NCI-H1694 treated with DMSO at 0.1 percent for 48 hours (cell line): ENCODE measurements around the gene HECTD3.
"Not testable (repeated sequence)": the region's sequence is repeated elsewhere in the genome, so short reads cannot be mapped to it uniquely, and the experiment has no call there.

Experiments
- DNase-seq: peaks from one replicate; lab custom pipeline; 2025; lab: John Stamatoyannopoulos, UW

Gene HECTD3

DNA sequence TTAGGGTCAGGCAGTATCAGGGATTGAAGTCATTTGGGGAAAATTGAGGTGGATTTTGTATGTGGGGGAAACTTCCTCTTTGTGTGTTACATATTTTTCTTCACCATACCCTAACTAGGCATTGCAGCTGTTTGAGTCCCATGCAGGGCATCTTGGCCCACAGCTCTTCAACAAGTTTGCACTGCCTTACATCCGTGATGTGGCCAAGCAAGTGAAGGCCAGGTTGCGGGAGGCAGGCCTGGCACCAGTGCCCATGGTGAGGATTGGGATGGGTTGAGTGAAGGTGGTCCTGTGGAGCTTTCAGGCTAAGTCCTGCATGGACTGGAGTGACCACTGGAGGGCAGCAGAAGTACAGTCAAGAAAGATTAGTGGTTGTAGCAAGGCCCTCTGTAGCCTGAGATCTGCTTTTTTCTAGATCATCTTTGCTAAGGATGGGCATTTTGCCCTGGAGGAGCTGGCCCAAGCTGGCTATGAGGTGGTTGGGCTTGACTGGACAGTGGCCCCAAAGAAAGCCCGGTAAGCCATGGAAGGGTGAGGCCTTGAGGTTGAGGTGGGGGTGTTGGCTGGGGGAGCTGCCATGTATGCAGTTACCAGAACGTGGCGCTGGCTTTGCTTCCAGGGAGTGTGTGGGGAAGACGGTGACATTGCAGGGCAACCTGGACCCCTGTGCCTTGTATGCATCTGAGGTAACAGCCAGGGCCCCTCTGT, 3.4 kb upstream of the HECTD3 start:
- peak; percentile 76 for DNase-seq

DNA sequence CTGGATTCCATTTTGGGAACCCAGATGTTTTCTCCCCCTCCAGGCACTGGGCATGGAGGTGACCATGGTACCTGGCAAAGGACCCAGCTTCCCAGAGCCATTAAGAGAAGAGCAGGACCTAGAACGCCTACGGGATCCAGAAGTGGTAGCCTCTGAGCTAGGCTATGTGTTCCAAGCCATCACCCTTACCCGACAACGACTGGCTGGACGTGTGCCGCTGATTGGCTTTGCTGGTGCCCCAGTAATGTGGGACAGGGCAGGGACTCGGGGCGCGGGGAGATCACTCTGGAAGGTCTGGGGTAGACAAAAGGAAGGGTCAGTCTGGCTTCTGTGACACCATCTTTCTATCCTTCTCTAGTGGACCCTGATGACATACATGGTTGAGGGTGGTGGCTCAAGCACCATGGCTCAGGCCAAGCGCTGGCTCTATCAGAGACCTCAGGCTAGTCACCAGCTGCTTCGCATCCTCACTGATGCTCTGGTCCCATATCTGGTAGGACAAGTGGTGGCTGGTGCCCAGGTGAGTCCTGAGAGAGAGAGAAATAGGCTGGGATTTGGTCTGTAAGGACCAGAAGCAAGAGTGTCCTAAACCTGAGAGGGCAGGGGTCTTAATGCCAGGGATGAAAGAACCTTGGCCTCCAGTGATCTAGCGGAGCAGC, 2.6 kb upstream of the HECTD3 start:
- no peak for DNase-seq

DNA sequence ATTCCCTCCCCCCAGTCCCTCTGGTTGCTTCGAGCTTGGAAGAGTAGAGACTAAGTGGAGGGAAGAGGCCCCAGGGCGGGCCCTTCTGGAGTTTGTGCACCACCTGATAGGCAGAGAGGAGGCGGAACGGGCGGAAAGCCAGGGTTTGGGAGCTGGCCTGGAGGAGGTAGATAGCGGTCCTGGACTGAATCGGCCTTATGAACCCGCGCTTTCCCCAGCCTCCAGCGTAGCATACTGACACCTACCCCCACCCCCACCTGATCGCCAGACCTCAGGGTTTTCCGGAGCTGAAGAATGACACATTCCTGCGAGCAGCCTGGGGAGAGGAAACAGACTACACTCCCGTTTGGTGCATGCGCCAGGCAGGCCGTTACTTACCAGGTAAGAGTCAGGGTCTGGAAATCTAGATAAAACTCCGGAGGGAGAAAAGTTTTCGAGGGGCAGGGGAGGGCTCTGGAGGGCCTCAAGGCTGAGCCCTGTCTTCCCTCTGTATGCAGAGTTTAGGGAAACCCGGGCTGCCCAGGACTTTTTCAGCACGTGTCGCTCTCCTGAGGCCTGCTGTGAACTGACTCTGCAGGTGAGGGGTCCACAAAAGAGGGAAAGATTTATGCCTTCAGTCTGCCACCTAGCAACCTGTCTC, 1.6 kb upstream of the HECTD3 start:
- no peak for DNase-seq

DNA sequence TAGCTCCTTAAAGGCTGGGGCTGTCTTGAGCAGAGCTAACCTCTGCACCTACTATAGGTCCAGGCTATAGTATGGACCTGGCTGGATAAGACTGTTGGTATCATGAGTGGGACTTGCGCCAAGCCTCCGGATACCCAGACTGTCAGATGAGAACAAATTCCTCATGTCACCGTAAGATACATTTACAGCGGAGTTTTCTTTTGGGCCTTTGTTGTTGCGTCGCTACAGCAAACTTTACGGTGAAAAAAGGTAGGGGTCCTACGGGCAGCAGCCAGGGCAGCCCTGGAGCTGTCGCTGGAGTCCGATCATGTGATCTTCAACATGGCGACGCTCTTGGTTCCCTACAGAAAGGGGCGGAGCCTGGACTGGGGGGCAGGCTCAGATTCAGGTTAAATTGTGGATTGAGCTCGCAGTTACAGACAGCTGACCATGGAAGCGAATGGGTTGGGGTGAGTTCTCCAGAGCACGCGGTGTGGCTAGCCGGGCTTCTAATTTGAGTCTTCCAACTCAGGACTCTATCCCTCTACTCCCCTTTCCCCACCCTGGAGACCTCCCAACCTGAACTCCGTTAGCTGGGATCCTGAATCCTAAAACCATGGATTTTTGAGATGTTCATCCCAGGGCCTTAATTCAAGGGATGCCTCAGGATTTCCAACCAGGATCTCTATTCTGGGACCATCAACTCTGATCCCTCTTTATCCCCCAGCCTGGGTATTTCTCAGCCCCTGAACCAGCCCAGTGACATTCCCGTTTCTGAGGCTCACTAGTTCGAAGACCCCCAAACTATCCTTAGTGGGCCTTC, 914 bp upstream of the HECTD3 start, which contains the start of gene UROD:
TSS of gene UROD (plus strand) at position 418 of the 802 bp plus-strand sequence. CDS start at position 430, 12 bp downstream.
- peak; percentile 96 for DNase-seq

- DNase-seq = peak; percentile 7
Measured at GRCh38 chr1:45009956-45010854, 919 bp downstream of the HECTD3 start.

DNA sequence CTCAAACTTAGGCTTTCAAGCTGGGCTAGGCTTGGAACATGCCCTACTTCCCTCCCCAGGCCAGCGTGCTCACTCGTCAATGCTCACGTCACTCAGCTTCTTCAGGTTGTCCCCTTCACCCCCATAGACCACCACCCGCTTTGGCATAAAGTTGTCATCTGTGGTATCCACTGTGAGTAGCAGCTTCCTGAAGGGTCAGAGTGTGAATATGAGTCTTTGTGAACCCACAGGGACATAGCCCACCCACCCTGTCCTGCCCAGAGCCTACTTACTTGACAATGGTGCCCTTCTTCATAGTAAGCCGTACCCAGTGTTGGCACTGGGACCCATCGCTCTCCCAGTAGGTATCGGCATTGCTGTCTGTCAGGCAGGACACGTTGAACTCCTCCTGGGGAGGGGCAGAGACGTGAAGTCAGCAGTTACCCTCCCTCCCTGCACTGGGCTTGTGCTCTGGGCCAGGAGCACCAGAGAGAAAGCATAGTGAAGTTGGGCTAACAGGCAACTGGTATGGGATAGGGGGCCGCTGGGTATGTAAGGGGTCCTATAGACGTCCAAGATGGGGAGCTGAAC, 1.7 kb downstream of the HECTD3 start:
- no peak for DNase-seq

DNA sequence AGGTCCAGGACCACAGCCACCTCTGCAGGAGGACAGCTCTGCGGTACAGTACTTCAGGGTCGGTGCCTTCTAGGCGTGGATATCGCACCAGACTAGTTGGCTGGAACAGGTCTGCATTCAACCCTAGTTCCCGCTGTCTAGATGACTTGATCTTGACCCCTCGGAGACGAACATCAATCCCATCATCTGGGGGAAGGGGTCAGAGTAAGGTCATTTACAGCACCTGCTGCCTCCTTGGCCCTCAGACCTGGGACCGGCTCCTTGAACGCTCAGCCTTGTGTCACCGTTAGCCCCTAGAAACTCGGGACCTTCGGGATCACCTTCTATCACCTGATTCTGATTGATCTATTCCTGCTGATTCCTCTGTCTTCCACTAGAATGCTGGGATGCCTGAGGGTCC, 2.6 kb downstream of the HECTD3 start:
- no peak for DNase-seq

DNA sequence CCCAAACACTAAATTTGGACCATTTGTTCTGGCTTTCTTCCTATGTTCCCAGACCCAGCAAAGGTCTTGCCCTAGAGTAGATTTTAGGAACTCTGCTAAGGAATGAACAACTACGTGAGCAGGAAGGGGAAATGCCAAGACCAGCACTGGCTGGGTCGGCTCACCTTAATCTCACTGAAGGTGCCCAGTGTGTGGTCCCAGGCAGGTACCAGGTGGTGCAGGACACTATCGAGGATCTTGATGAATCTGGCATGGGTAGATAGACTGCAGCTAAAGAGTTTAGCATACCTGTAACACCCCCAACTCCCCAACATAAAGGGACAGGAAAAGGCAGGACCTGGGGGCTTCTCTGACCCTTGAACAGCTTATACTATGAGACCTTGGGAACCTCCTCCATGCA, 3.0 kb downstream of the HECTD3 start:
- no peak for DNase-seq

DNA sequence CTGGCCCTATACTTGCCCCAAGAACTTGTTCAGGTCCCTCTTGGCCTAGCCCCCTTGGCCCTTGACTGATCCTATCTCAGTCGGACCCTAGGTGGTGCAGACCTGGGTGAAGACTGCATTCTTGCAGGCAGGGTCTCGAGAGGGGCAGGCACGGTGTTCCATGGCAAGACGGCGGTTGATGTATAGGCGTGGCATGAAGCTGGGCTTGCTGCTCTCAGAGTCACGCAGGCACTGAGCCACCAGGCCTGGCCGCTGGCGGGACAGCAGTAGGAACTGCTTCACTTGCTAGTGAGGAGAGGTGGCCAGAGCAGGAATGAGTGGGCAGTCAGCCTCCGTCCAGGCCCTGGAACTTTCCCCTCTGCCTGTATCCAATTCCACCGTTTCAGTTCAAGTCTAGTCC, 3.8 kb downstream of the HECTD3 start:
- DNase-seq = no peak

- no peak for DNase-seq
Measured at GRCh38 chr1:45005761-45006160, 5.4 kb downstream of the HECTD3 start.

- DNase-seq = no peak
Measured at GRCh38 chr1:45004281-45004920, 6.7 kb downstream of the HECTD3 start.

GRCh38 chr1:45003741-45004140, 7.4 kb downstream of the HECTD3 start:
- no peak for DNase-seq

- no peak for DNase-seq
Measured at GRCh38 chr1:45002650-45003645, 8.2 kb downstream of the HECTD3 start.

DNA sequence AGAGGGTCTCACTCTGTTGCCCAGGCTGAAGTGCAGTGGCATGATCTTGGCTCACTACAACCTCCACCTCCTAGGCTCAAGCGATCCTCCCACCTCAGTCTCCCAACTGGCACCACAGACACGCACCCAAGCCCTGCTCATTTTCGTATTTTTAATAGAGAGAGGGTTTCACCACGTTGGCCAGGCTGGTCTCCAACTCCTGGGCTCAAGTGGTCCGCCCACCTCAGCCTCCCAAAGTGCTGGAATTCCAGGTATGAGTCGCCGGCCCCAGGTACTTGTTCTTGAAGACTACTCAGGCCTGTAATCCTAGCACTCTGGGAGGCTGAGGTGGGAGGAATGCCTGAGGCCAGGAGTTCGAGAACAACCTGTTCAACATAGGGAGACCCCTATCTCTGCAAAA, 9.5 kb downstream of the HECTD3 start:
- DNase-seq = not testable (repeated sequence)

- no peak for DNase-seq
Measured at GRCh38 chr1:45001011-45001481, 10.1 kb downstream of the HECTD3 start.

- no peak for DNase-seq
Measured at GRCh38 chr1:44999232-44999631, 11.9 kb downstream of the HECTD3 start.

- no peak for DNase-seq
Measured at GRCh38 chr1:44995467-44996238, 15.5 kb downstream of the HECTD3 start.

GRCh38 chr1:44994309-44994898, 16.7 kb downstream of the HECTD3 start:
- no peak for DNase-seq
